Body of pancreas (tissue), 4 donors: ENCODE results near the gene ZNF346. TPM values are rescaled to one million over a fixed set of nuclear protein-coding genes. Genes with fewer than 3 reads are reported as not detected.
"Not testable (repeated sequence)": the region's sequence is repeated elsewhere in the genome, so short reads cannot be mapped to it uniquely, and the experiment has no call there.

Experiments used
- ATAC-seq: fragments of 150-250 bp; one replicate; pipeline ENCODE4 v1.9.1; 2016
- DNase-seq, 4 donors: peaks; one replicate each; pipeline ENCODE4 v3.0.0-alpha.2; 2019
- H3K27ac ChIP-seq, 4 donors: fragments of 200-600 bp; sonication (generic); 1 replicate in 3 of 4; 2 replicates in 1 of 4; pipeline versions ENCODE4 v1.5.1 to v1.6.1; 2016 to 2019; ENCODE audit warnings: mild to moderate bottlenecking in 1 of 4, mixed read lengths in 1 of 4, moderate library complexity in 1 of 4
- H3K27me3 ChIP-seq, 2 donors: fragments of 200-600 bp; sonication (generic); one replicate each; pipeline ENCODE4 v1.6.0; 2016; ENCODE audit warnings: mild to moderate bottlenecking in 1 of 2
- H3K36me3 ChIP-seq, 2 donors: fragments of 200-600 bp; sonication (generic); replicated peaks in 1 of 2; 2 replicates each; pipeline ENCODE4 v1.5.1; 2016; ENCODE audit warnings: low read depth in 2 of 2; ENCODE audit not compliant: insufficient read depth in 1 of 2
- H3K4me1 ChIP-seq: fragments of 200-600 bp; sonication (generic); one replicate; pipeline ENCODE4 v1.6.0; 2016
- H3K4me3 ChIP-seq, 2 donors: fragments of 200-600 bp; sonication (generic); 1 replicate in 1 of 2; 2 replicates in 1 of 2; pipeline ENCODE4 v1.5.1; 2016 to 2019
- H3K9me3 ChIP-seq, 3 donors: fragments of 200-600 bp; sonication (generic); 1 replicate in 2 of 3; 2 replicates in 1 of 3; pipeline ENCODE4 v1.5.1; 2016
- POLR2A ChIP-seq, 3 donors: fragments of 450-650 bp; IDR thresholded peaks; one replicate each; pipeline ENCODE4 v1.6.1; 2016; ENCODE audit warnings: antibody characterized with exemption in 3 of 3, mild to moderate bottlenecking in 2 of 3
- WGBS, 2 donors: methylation state at CpG; one replicate each; pipeline ENCODE4 v1.1.5; 2017; 5-methylcytosine and 5-hydroxymethylcytosine counted together
- intact Hi-C: fragments of 100-400 bp; cut with DNase I; formaldehyde crosslinking; loops from one replicate; pipeline ENCODE4 v1.15.1; 2023
- total RNA-seq, 2 donors: library from RNA; depleted of rRNA; stranded (reverse); fragments of >200 nt; gene quantifications; one replicate each; pipeline ENCODE4 v1.1.0, GENCODE V29; 2016
- TF ChIP-seq, protein P1 (sequence below), 7 experiments: fragments of 450-650 bp in 4 of 7; fragments of 200-600 bp in 3 of 7; sonication (generic) in 3 of 7; IDR thresholded peaks; one replicate each; pipeline ENCODE4 v1.5.1; 2016 to 2019; ENCODE audit warnings: antibody characterized with exemption in 7 of 7

Gene ZNF346
- total RNA-seq, 2 donors from 2014 or later: 13.5 to 14.5 TPM

DNA sequence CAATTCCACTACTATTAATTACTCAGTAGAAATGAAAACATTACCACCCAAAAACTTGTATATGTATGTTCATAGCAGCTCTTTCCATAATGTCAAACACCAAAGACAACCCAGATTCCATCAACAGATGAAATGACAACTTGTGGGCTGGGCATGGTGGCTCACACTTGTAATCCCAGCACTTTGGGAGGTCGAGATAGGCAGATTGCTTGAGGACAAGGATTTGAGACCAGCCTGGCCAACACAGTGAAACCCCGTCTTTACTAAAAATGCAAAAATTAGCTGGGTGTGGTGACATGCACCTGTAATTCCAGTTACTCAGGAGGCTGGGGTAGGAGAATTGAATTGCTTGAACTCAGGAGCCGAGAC is 27.4 kb upstream of the ZNF346 start:
- Histone ChIP-seq H3K27ac (peak overlapping the region in 3 of 4 donors; percentile 53 to 82 (median 73)), H3K4me3 (no peak overlapping the region), H3K4me1 (peaks cover 40% of the 10 kb centered on the region), H3K27me3 (no peaks in the 10 kb centered on the region), H3K36me3 (no peaks in the 10 kb centered on the region), H3K9me3 (no peaks in the 10 kb centered on the region)
- ATAC-seq (no peak), DNase-seq (no peak)
- 68 to 80% methylated on average over 3 of the region's 3 CpGs for WGBS, 2 donors
- intact Hi-C loops: no loop called here
- TF ChIP-seq, protein P1, sequence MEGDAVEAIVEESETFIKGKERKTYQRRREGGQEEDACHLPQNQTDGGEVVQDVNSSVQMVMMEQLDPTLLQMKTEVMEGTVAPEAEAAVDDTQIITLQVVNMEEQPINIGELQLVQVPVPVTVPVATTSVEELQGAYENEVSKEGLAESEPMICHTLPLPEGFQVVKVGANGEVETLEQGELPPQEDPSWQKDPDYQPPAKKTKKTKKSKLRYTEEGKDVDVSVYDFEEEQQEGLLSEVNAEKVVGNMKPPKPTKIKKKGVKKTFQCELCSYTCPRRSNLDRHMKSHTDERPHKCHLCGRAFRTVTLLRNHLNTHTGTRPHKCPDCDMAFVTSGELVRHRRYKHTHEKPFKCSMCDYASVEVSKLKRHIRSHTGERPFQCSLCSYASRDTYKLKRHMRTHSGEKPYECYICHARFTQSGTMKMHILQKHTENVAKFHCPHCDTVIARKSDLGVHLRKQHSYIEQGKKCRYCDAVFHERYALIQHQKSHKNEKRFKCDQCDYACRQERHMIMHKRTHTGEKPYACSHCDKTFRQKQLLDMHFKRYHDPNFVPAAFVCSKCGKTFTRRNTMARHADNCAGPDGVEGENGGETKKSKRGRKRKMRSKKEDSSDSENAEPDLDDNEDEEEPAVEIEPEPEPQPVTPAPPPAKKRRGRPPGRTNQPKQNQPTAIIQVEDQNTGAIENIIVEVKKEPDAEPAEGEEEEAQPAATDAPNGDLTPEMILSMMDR (IDR thresholded peaks at IDR 0.05): no peak
- TF ChIP-seq POLR2A (IDR thresholded peaks at IDR 0.05): no peak

DNA sequence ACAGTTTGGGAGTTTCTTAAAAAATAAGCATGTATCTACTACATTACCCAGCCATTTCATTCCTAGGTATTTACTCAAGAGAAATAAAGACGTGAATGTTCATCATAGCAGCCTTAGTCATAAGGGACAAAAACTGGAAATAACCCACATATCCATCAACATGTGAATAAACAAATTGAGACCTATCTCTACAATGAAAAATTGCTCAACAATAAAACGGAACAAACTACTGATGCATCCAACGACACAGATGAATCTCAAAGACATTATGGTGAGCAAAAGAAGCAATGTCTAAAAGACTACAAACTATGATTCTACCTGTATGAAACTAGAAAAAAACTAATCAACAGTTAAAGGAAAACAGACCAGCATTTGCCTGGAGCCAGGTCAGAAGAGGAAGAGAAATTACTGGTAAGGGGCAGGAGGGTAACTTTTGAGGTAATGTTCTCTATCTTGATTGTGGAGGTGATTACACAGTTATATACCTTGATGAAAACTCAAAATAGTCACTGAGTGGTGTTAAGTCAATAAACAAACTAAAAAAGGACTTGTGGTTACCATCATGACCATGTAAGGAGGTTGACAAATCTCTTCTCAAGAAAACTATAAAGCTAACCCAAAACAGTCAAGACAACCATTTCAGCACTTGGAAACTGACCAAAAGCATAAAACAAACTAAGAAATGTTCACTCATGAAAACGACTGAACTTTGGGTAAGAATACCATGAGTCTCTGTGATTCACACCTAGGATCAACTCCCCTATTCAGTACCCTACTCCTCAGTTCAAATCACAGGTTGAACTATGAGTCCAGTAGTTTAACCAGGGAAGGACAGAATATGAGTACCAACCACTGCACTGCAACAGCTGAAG is 26.4 kb upstream of the ZNF346 start:
- Histone ChIP-seq H3K36me3 (no peaks in the 10 kb centered on the region), H3K27me3 (no peaks in the 10 kb centered on the region), H3K27ac (peak overlapping the region in 2 of 4 donors; percentile 26 to 82), H3K4me1 (peaks cover 40% of the 10 kb centered on the region), H3K9me3 (no peaks in the 10 kb centered on the region), H3K4me3 (no peak overlapping the region)
- no peak for DNase-seq
- 21 to 28% methylated on average over 4 of the region's 4 CpGs for WGBS, 2 donors
- intact Hi-C loops: no loop called here
- TF ChIP-seq, protein P1 (IDR thresholded peaks at IDR 0.05): no peak
- TF ChIP-seq POLR2A (IDR thresholded peaks at IDR 0.05): no peak
- ATAC-seq: no peak

DNA sequence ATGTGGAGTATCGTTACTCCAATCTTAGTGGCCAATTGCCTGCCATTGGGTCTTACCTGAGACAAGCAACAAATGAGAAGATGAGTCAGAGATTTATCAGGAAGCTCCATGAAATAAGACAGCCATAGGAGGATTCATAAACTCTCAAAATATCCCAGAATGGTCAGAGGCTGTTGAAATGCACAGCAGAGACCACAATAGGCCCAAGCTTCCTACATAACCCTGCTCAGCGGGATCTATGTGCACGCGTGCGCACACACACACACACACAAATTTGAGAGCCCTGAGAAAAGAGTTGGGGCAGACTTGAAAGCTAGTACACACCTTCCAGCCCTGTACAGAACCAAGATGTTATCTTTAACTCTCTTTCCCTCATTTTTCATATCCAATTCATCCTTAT is 25.7 kb upstream of the ZNF346 start:
- no peak for DNase-seq
- Histone ChIP-seq H3K27ac (peak overlapping the region in 1 of 4 donors; percentile 26), H3K4me3 (no peak overlapping the region), H3K4me1 (peaks cover 40% of the 10 kb centered on the region), H3K36me3 (no peaks in the 10 kb centered on the region), H3K9me3 (no peaks in the 10 kb centered on the region), H3K27me3 (no peaks in the 10 kb centered on the region)
- no peak for ATAC-seq
- TF ChIP-seq, protein P1 (IDR thresholded peaks at IDR 0.05): no peak
- no peak for TF ChIP-seq POLR2A (IDR thresholded peaks at IDR 0.05)
- 87 to 95% methylated on average over 5 of the region's 5 CpGs for WGBS, 2 donors
- intact Hi-C loops: no loop called here

DNA sequence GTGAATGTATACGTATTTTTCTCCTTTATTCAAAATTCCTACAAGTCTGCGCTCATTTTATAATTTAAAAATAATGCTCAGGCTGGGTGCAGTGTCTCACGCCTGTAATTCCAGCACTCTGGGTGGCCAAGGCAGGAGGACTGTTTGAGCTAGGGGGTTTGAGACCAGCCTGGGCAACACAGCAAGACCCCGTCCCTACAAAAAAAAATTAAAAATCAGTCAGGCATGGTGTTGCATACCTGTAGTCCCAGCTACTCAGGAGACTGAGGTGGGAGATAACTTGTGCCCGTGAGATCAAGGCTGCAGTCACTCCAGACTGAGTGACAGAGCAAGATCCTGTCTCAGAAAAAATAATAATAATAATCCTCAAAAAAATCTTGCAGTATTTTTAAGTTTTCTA is 23.7 kb upstream of the ZNF346 start:
- Histone ChIP-seq H3K27ac (no peak overlapping the region), H3K4me3 (no peak overlapping the region), H3K27me3 (no peaks in the 10 kb centered on the region), H3K4me1 (peaks cover 36% of the 10 kb centered on the region), H3K9me3 (no peaks in the 10 kb centered on the region), H3K36me3 (no peaks in the 10 kb centered on the region)
- ATAC-seq (no peak), DNase-seq (no peak)
- intact Hi-C loops: no loop called here
- TF ChIP-seq, protein P1 (IDR thresholded peaks at IDR 0.05): no peak
- no peak for TF ChIP-seq POLR2A (IDR thresholded peaks at IDR 0.05)
- WGBS, 2 donors: 90 to 95% methylated on average over 5 of the region's 5 CpGs

DNA sequence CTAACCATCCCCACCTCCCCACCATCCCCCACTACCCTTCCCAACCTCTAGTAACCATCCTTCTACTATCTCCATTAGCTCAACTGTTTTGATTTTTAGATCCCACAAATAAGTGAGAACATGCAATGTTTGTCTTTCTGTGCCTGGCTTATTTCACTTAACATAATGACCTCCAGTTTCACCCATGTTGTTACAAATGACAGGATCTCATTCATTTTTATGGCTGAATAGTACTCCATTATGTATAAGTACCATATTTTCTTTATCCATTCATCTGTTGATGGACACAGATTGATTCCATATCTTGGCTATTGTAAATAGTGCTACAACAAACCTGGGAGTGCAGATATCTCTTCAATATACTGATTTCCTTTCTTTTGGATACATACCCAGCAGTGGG is 23.0 kb upstream of the ZNF346 start:
- H3K27me3 ChIP-seq, ATAC-seq, H3K27ac ChIP-seq, H3K36me3 ChIP-seq, H3K9me3 ChIP-seq, H3K4me3 ChIP-seq, DNase-seq, intact Hi-C loops: not testable (repeated sequence)
- peaks cover 39% of the 10 kb centered on the region for H3K4me1 ChIP-seq
